Natural killer cell treated with Interleukin-12 subunit alpha and Interleukin-12 subunit beta and Interleukin-15 and Interleukin-18, amount 100 ng/mL, for 72 hours (primary cell): ENCODE data around the gene CCDC6. TPM values are rescaled to one million over a fixed set of nuclear protein-coding genes. Genes with fewer than 3 reads are reported as not detected.
"Not testable (repeated sequence)": the region's sequence is repeated elsewhere in the genome, so short reads cannot be mapped to it uniquely, and the experiment has no call there.

Source experiments
- ATAC-seq, 2 donors: fragments of 150-1000 bp; cut with Tn5 transposase in 1 of 2; sonication (Bioruptor Pico), chemical (Tn5 transposase) in 1 of 2; 2 replicates each; pipeline ENCODE4 v1.10.0; 2021
- DNase-seq: peaks from one replicate; pipeline ENCODE4 v3.0.0; 2022; ENCODE audit warnings: low spot score
- H3K27ac Mint-ChIP-seq, 2 donors: 1 replicate in 1 of 2; 2 replicates in 1 of 2; pipeline ENCODE4 v1.8.0; 2022; ENCODE audit warnings: mixed read lengths in 2 of 2, mild to moderate bottlenecking in 1 of 2, moderate library complexity in 1 of 2
- H3K27me3 Mint-ChIP-seq, 2 donors: 1 replicate in 1 of 2; 2 replicates in 1 of 2; pipeline ENCODE4 v1.8.0; 2022; ENCODE audit warnings: mixed read lengths in 2 of 2
- H3K36me3 Mint-ChIP-seq: one replicate; pipeline ENCODE4 v1.8.0; 2022; ENCODE audit warnings: mixed read lengths
- H3K4me1 Mint-ChIP-seq, 2 donors: 1 replicate in 1 of 2; 2 replicates in 1 of 2; pipeline ENCODE4 v1.8.0; 2022; ENCODE audit warnings: low read depth in 2 of 2, mixed read lengths in 2 of 2, mild to moderate bottlenecking in 1 of 2
- H3K4me3 Mint-ChIP-seq: one replicate; pipeline ENCODE4 v1.8.0; 2022; ENCODE audit warnings: mixed read lengths
- H3K9me3 Mint-ChIP-seq: 2 replicates; pipeline ENCODE4 v1.8.0; 2022; ENCODE audit warnings: mixed read lengths
- total RNA-seq, 2 donors: library from RNA; stranded (reverse); gene quantifications; one replicate each; pipeline ENCODE4 v1.2.3, GENCODE V29; 2022

CCDC6 gene
- total RNA-seq, 2 donors from 2014 or later, result 65.7 to 104 TPM

DNA sequence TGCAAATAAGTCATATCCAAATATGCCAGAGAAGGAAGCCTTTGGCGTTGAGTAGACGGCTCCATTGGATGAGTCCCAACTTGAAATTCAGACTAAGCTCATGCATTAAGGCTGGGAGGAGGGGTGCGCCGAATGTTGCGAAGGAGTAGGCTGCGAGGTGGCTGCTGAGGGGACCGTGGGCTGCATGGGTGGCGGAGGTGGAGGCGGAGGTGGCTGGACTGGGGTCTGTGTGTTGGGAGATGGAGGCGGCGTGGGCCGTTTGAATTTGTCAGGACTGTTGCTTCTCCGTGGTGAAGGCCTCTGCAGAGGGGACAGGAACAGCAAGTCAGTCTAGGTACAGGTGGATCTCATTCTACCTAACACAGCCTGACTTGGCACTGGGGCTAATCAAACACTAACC lies 113.5 kb downstream of the CCDC6 start:
- ATAC-seq (peak in 1 of 2 donors; percentile 24), DNase-seq (no peak)
- H3K4me1 Mint-ChIP-seq, result peaks cover 4 to 17% of the 10 kb centered on the region in 2 donors
- no peaks in the 10 kb centered on the region for H3K27me3 Mint-ChIP-seq
- peaks cover 32% of the 10 kb centered on the region for H3K36me3 Mint-ChIP-seq
- H3K27ac Mint-ChIP-seq, result no peak overlapping the region
- H3K9me3 Mint-ChIP-seq, result no peaks in the 10 kb centered on the region
- no peak overlapping the region for H3K4me3 Mint-ChIP-seq

DNA sequence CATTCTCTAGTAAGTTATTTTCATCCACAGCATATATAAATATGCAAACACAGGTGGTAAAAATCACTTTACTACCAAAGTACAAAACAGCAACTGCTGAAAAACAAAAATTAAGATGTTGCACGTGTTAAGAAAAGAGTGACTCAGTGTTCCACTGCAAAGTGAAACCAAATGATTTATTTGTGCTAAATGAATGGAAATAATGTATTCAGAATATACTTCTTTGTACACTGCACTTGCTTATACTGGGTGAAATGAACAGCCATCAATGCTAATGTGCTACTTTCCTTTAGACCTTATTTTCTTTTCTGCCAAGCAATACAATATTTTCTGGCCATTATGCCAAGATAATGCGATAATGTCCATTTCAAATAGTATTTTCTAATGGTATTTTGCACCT lies 114.8 kb downstream of the CCDC6 start:
- Mint-ChIP-seq H3K4me3 (no peak overlapping the region), H3K4me1 (peaks cover 0 to 10% of the 10 kb centered on the region in 2 donors), H3K36me3 (peaks cover 26% of the 10 kb centered on the region), H3K9me3 (no peaks in the 10 kb centered on the region), H3K27ac (no peak overlapping the region), H3K27me3 (no peaks in the 10 kb centered on the region)
- ATAC-seq (no peak), DNase-seq (no peak)

DNA sequence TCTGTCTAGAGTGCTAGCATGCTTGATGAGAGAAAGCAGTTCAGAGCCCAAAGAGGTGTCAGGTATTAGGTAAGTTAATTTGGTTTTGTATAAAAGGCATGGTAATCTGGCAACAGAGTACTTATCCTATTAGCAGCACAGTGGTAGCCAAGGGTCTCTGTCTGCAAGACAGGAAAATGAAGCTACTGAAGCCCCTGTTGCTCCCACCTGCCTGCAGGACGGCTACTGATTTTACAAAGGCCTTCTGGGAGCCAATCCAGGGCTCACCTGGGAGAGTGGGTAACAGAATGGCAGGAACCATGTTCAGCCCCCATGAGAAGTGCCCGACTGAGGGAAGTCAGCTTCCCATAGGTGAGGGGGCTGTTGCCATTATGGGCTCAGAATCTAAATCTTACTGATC lies 116.3 kb downstream of the CCDC6 start:
- not testable (repeated sequence) for H3K4me1 Mint-ChIP-seq, H3K27ac Mint-ChIP-seq, H3K27me3 Mint-ChIP-seq, DNase-seq, ATAC-seq, H3K4me3 Mint-ChIP-seq, H3K9me3 Mint-ChIP-seq
- peaks cover 26% of the 10 kb centered on the region for H3K36me3 Mint-ChIP-seq

DNA sequence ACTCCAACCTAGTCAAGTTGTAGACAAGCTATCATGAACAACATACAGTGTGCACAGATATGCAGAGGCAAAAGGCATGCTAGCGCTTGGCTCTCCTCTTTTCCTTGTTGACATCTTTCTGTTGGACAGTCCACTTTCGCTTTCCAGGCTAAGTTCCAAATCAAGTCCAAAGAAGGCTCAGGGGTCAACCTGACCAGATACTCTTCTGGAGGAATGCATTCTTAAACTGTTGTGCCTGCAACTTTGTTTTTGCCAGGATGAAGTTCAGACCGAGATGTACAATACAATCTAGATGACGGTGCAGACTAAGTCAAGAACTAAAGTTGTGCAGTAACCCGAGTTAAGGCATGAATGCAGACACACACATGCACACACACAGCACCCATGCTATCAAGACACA lies 117.4 kb downstream of the CCDC6 start:
- ATAC-seq, H3K27me3 Mint-ChIP-seq, H3K4me1 Mint-ChIP-seq, DNase-seq, H3K9me3 Mint-ChIP-seq, H3K4me3 Mint-ChIP-seq, H3K27ac Mint-ChIP-seq: not testable (repeated sequence)
- peaks cover 15% of the 10 kb centered on the region for H3K36me3 Mint-ChIP-seq

DNA sequence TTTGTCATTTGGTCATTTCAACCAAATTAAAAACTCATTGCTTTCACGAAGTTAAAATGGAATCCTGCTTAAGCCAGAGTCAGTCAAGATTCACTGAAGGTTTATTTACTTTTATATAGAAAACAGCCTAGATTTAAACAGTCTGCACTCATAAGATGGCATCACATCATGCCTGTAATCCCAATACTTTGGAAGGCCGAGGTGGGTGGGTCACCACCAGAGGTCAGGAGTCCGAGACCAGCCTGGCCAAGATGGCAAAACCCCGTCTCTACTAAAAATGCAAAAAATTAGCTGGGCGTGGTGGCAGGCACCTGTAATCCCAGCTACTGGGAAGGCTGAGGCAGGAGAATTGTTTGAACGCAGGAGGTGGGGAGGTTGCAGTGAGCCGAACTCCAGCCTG lies 119.3 kb downstream of the CCDC6 start:
- H3K36me3 Mint-ChIP-seq, H3K9me3 Mint-ChIP-seq, DNase-seq, H3K27ac Mint-ChIP-seq, H3K4me1 Mint-ChIP-seq, H3K4me3 Mint-ChIP-seq, H3K27me3 Mint-ChIP-seq, ATAC-seq: not testable (repeated sequence)

DNA sequence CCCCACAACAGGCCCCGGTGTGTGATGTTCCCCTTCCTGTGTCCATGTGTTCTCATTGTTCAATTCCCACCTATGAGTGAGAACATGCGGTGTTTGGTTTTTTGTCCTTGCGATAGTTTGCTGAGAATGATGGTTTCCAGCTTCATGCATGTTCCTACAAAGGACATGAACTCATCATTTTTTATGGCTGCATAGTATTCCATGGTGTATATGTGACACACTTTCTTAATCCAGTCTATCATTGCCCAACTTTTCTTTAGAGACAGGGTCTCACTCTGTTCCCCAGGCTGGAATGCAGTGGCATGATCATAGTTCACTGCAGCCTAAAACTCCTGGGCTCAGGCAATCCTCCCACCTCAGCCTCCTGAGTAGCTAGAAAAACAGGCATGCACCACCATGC lies 120.9 kb downstream of the CCDC6 start:
- not testable (repeated sequence) for ATAC-seq

DNA sequence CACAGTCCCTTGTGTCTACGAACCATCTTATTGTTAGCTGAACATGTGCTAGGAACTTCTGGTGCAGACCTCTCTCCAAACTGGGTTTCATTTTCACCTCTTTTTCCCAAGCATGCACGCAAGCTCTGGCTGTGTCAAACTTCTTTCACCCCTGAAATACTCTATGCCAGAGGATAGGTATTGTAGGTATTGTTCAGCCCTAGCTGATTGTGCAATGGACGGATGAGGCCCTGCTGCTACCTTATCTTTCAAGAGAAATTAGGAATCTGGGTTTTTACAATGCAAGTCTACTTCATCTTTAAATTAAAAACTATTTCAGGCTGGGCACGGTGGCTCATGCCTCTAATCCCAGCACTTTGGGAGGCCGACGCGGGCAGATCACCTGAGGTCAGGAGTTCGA lies 124.8 kb downstream of the CCDC6 start:
- peak in 1 of 2 donors; percentile 24 for ATAC-seq
- Mint-ChIP-seq H3K27me3 (peaks cover 0 to 2% of the 10 kb centered on the region in 2 donors), H3K4me3 (no peak overlapping the region)

More for the DNA sequence above, 120.9 kb downstream of the CCDC6 start:
- H3K4me3 Mint-ChIP-seq, H3K36me3 Mint-ChIP-seq, H3K27ac Mint-ChIP-seq, H3K4me1 Mint-ChIP-seq, H3K27me3 Mint-ChIP-seq, H3K9me3 Mint-ChIP-seq, DNase-seq: not testable (repeated sequence)

DNA sequence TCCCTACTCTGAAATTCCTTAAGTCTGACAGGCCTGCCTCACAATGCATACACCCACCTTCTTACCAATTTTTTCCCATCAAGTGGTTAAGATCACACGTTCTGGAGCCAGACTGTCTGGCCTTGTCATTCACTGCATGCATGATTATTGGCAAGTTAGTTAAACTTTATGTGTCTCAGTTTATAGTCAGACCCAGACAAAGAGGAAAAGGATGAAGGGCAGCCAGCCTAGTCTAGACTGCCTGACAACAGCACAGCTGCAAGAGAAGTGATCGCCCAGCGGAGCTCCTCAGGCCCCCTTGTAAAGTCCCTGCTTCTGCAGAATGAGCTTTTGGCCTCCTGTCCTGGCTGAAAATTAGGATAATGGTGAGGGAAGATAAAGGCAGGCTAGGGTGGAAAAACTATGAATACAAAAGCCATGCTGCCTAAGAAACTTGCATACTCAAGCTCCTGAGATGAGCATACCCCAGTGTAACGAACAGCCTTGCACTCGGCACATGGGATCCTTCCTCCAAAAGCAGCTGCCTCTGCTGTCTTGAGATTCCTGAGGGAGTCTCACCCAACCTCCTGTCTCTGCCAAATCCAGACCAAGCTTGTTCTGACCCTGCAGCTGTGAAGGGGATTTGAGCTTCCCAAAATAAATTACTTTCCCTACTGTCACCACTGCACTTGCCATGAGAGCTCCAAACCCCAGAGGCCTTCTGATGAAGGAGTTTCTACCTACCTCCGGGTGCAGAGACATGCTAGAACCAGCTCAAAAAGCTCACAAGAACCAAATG lies 126.4 kb downstream of the CCDC6 start:
- Mint-ChIP-seq H3K4me1 (no peaks in the 10 kb centered on the region), H3K4me3 (no peak overlapping the region), H3K9me3 (peaks cover 5% of the 10 kb centered on the region), H3K27ac (no peak overlapping the region), H3K36me3 (no peaks in the 10 kb centered on the region), H3K27me3 (peaks cover 0 to 2% of the 10 kb centered on the region in 2 donors)
- ATAC-seq, result peak; percentile 33 to 52
- no peak for DNase-seq

More for the DNA sequence above, 124.8 kb downstream of the CCDC6 start:
- Mint-ChIP-seq H3K4me1 (no peaks in the 10 kb centered on the region), H3K9me3 (peaks cover 5% of the 10 kb centered on the region), H3K36me3 (no peaks in the 10 kb centered on the region), H3K27ac (no peak overlapping the region)
- no peak for DNase-seq

DNA sequence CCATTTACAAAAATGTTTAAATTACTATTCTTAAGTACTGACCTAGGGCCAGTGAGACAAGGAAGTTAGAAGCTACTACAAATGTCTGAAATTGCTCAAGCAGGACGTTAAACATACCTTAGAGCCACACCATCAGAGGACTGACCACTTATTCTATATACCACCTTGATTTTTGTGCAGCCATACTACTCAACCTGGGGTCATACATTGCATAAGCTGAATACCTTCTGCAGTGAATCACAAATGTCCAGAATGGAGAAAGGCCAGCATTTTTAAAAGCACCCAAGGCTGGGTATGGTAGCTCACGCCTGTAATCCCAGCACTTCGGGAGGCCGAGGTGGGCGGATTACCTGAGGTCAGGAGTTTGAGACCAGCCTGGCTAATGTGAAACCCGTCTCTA lies 131.9 kb downstream of the CCDC6 start:
- ATAC-seq, result no peak
- Mint-ChIP-seq H3K9me3 (peaks cover 5% of the 10 kb centered on the region), H3K27ac (no peak overlapping the region)

DNA sequence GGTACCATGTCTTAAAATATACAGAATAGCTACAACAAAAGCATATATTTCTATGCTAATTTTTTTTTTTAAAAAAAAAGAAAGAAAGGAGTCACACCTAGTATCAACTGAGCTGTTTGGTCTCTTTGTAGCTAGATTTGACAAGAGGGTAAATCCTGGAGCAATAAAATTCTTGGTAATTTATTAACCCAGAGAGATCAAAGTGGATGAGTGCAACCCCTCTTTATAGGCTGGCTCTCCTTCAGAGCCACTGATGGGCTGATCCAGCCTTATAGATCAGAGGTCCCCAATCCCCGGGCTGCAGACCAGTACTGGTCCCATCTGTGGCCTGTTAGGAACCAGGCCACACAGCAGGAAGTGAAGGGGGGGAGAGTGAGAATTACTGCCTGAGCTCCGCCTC lies 133.3 kb downstream of the CCDC6 start:
- H3K4me1 Mint-ChIP-seq, result no peaks in the 10 kb centered on the region
- H3K27ac Mint-ChIP-seq, result no peak overlapping the region
- peaks cover 2 to 8% of the 10 kb centered on the region in 2 donors for H3K27me3 Mint-ChIP-seq
- H3K36me3 Mint-ChIP-seq, result no peaks in the 10 kb centered on the region
- no peak overlapping the region for H3K4me3 Mint-ChIP-seq
- no peak for ATAC-seq
- no peak for DNase-seq
- peaks cover 2% of the 10 kb centered on the region for H3K9me3 Mint-ChIP-seq

More for the DNA sequence above, 131.9 kb downstream of the CCDC6 start:
- no peaks in the 10 kb centered on the region for H3K4me1 Mint-ChIP-seq
- no peak overlapping the region for H3K4me3 Mint-ChIP-seq
- DNase-seq, result no peak
- no peaks in the 10 kb centered on the region for H3K36me3 Mint-ChIP-seq
- peaks cover 2 to 8% of the 10 kb centered on the region in 2 donors for H3K27me3 Mint-ChIP-seq

DNA sequence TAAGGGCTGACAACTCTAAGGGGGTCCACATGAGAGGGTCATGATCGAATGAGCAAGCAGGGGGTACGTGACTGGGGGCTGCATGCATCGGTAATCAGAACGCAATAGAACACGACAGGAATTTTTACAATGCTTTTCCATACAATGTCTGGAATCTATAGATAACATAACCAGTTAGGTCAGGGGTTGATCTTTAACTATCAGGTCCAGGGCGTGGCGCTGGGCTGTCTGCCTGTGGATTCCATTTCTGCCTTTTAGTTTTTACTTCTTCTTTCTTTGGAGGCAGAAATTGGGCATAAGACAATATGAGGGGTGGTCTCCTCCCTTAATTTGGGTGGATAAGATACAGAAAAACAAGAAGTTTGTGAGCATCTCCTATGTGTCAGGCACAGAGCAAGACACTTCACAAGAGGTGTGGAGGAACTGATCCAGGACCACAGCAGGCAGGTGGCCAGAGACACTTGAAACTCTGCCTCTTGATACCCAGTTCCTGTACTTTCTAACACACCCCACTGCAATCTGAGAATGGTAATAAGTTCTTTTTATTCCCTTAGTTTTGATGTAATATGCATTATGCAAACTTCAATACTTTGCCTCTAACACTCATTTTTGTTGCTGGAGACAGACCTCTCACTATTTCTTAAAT lies 135.1 kb downstream of the CCDC6 start:
- Mint-ChIP-seq H3K4me1 (no peaks in the 10 kb centered on the region), H3K9me3 (no peaks in the 10 kb centered on the region), H3K27me3 (peaks cover 2 to 8% of the 10 kb centered on the region in 2 donors), H3K36me3 (no peaks in the 10 kb centered on the region), H3K4me3 (no peak overlapping the region), H3K27ac (no peak overlapping the region)
- no peak for DNase-seq
- no peak for ATAC-seq

DNA sequence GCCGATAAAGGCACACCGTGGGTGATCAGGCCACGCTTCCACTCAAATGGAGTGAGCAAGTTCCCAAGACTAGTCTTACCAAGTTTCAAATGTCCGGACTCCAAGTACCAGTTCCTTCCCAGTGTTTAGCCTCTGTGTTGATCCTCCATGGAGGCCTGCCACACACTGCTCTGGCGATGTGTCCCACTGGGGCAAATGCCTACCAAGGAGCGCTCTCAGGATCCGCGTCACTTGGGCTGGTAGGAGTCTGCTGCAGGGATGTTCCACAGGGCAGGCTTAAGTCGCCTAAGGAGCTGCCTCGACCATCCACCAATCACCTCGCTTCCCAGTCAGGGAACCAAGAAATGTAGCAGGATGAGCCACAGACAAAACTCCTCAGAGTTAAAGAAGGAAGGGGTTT lies 135.7 kb downstream of the CCDC6 start:
- H3K27ac Mint-ChIP-seq, result no peak overlapping the region
- no peak for DNase-seq
- ATAC-seq, result no peak
- H3K27me3 Mint-ChIP-seq, result peaks cover 2 to 8% of the 10 kb centered on the region in 2 donors
- H3K4me3 Mint-ChIP-seq, result no peak overlapping the region
- H3K36me3 Mint-ChIP-seq, result no peaks in the 10 kb centered on the region
- H3K9me3 Mint-ChIP-seq, result no peaks in the 10 kb centered on the region
- H3K4me1 Mint-ChIP-seq, result no peaks in the 10 kb centered on the region

DNA sequence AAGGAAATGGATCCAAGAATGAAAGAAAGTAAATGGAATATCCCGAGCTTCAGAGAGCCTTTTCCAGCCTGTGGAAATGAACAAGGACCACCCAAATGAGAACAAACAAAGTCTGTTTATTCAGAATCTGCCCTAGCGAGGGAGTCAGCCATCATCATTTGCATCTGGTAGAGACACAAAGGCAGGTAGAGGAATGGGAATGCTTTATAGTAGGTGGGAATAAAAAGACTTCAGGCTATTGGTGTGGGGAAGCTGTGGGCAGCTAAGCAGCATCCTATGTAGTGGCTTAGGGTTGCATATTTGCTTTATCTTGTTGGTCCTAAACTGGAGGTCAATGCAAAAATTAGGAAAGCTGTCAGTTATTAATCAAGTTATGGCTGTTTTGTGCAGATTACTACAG lies 143.9 kb downstream of the CCDC6 start:
- Mint-ChIP-seq H3K4me3 (no peak overlapping the region), H3K4me1 (no peaks in the 10 kb centered on the region), H3K9me3 (no peaks in the 10 kb centered on the region), H3K27ac (no peak overlapping the region), H3K36me3 (no peaks in the 10 kb centered on the region), H3K27me3 (peaks cover 8 to 9% of the 10 kb centered on the region in 2 donors)
- no peak for ATAC-seq
- no peak for DNase-seq

DNA sequence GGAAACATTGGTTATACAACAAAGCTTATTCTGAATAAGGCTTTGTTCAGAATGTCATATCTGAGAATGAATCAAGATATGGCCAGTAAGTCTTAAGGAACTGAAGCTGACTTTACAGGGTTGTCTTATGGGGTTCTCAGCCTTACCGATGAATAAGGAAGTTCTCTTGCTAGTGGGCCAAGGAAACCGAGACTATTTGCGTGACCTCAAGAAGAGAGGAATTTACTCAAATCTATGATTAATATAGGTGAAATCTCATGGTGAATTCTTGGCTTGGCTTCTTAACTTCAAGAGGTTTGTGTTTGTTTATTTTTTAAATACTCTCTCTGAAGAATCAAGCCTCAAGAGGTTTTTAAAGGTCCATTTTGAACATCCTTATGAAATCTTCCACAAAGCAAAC lies 148.4 kb downstream of the CCDC6 start:
- Mint-ChIP-seq H3K27ac (no peak overlapping the region), H3K4me1 (no peaks in the 10 kb centered on the region), H3K27me3 (peaks cover 0 to 6% of the 10 kb centered on the region in 2 donors), H3K9me3 (no peaks in the 10 kb centered on the region), H3K4me3 (no peak overlapping the region), H3K36me3 (no peaks in the 10 kb centered on the region)
- DNase-seq, result no peak
- ATAC-seq, result no peak
